Right lobe of liver (tissue), 6 donors: ENCODE data around the gene SAG. TPM values are rescaled to one million over a fixed set of nuclear protein-coding genes. Genes with fewer than 3 reads are reported as not detected.

Source experiments
- ATAC-seq, 4 donors: fragments of 200-7000 bp; cut with Tn5 transposase; one replicate each; pipeline ENCODE4 v1.9.1; 2020; ENCODE audit warnings: mild to moderate bottlenecking in 4 of 4, moderate library complexity in 4 of 4
- DNase-seq, 3 donors: peaks; one replicate each; pipeline ENCODE4 v3.0.0-alpha.2; 2020
- H3K27ac ChIP-seq, 3 donors: fragments of 200-600 bp; one replicate each; pipeline ENCODE4 v1.8.0; 2022
- H3K27me3 ChIP-seq, 2 donors: fragments of 200-600 bp; one replicate each; pipeline ENCODE4 v1.8.0; 2022
- H3K36me3 ChIP-seq, 4 donors: fragments of 200-600 bp; sonication (generic) in 1 of 4; one replicate each; pipeline versions ENCODE4 v1.5.1 to v1.8.0; 2017 to 2022; ENCODE audit warnings: control low read depth in 1 of 4
- H3K4me1 ChIP-seq, 4 donors: fragments of 200-600 bp; sonication (generic) in 1 of 4; one replicate each; pipeline versions ENCODE4 v1.5.1 to v1.8.0; 2017 to 2022; ENCODE audit warnings: control low read depth in 1 of 4
- H3K4me3 ChIP-seq, 3 donors: fragments of 200-600 bp; one replicate each; pipeline ENCODE4 v1.8.0; 2022
- H3K9me3 ChIP-seq, 4 donors: fragments of 200-600 bp; sonication (generic) in 1 of 4; one replicate each; pipeline versions ENCODE4 v1.5.1 to v1.8.0; 2017 to 2022; ENCODE audit warnings: control low read depth in 1 of 4
- POLR2A ChIP-seq: fragments of 450-650 bp; IDR thresholded peaks from one replicate; pipeline ENCODE4 v1.6.1; 2017; ENCODE audit warnings: antibody characterized with exemption, mild to moderate bottlenecking
- WGBS: methylation state at CpG from one replicate; pipeline ENCODE4 v1.1.6; 2018; ENCODE audit warnings: low coverage, low lambda C conversion rate; ENCODE audit not compliant: insufficient coverage; ENCODE audit errors: missing lambda C conversion rate; 5-methylcytosine and 5-hydroxymethylcytosine counted together
- intact Hi-C, 2 donors: fragments of 100-400 bp; cut with DNase I; formaldehyde crosslinking; loops; one replicate each; pipeline versions ENCODE4 v1.11.2 to v1.14.1; 2022
- total RNA-seq, 6 experiments: library from RNA; depleted of rRNA in 2 of 6; stranded (reverse); fragments of >200 nt in 2 of 6; fragmentation: NEBNext Ultra II Directional in 3 of 6; extraction: Animal tissue kit (Norgen Biotek cat#: 25700) in 3 of 6; gene quantifications; one replicate each; pipeline versions ENCODE4 v1.1.0 to v1.2.4, GENCODE V29; 2016 to 2023
- TF ChIP-seq, protein P1 (sequence below), 4 donors: fragments of 200-600 bp in 3 of 4; fragments of 450-650 bp in 1 of 4; IDR thresholded peaks; one replicate each; pipeline versions ENCODE4 v1.5.1 to v1.8.0; 2016 to 2022; ENCODE audit warnings: antibody characterized with exemption in 4 of 4, mild to moderate bottlenecking in 2 of 4
- donor health status: DM: no; HTN: yes; CAD: no.
- donor health status: DM: no; HTN: no; CAD: no.
- donor health status: DM: no; HTN: no; CAD: no.
- donor health status: DM: no; HTN: yes; CAD: no.
- donor health status: DM: no; HTN: yes; CAD: no.

SAG gene
- total RNA-seq, 6 experiments from 2014 or later: not detected

DNA sequence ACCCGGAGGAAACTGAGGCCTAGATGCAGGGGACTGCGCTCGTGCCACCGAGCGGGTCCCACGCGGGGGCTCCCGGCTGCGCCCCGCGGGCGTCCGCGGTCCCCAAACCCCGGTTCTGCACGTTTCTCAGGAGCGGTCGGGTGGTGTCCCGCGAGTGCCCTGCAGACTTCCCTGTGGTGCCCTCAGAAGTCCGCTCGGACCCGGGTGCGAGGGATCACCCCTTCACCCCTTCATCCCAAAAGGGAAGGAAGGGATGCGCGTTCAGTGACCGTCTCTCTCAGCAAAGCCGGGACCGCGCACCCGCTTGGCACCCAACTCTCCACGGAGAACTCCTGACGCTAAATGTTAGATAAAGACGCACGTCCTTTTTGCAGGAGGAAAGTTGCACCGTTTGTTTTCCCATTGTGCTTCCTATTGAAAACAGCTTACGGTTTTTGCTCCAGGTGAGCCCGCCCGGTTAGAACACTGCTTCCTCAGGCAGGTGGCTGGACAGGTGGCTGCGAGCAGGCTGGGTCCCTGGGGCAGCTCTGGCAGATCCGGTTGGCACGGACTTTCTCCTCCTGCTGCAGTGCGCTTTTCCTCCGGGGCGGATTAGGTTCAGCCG lies 47.5 kb downstream of the SAG start:
- Histone ChIP-seq H3K9me3 (no peaks in the 10 kb centered on the region), H3K27ac (no peak overlapping the region), H3K27me3 (no peaks in the 10 kb centered on the region), H3K4me1 (peaks cover 0 to 15% (median 9%) of the 10 kb centered on the region in 4 donors), H3K4me3 (peak overlapping the region; percentile 62 to 67 (median 62)), H3K36me3 (no peaks in the 10 kb centered on the region)
- ATAC-seq (peak in 3 of 4 donors; percentile 5 to 20 (median 6)), DNase-seq (peak in 2 of 3 donors; percentile 50 to 67)
- WGBS: 18% methylated on average over 3 of the region's 46 CpGs
- intact Hi-C loops: no loop called here
- TF ChIP-seq, protein P1, sequence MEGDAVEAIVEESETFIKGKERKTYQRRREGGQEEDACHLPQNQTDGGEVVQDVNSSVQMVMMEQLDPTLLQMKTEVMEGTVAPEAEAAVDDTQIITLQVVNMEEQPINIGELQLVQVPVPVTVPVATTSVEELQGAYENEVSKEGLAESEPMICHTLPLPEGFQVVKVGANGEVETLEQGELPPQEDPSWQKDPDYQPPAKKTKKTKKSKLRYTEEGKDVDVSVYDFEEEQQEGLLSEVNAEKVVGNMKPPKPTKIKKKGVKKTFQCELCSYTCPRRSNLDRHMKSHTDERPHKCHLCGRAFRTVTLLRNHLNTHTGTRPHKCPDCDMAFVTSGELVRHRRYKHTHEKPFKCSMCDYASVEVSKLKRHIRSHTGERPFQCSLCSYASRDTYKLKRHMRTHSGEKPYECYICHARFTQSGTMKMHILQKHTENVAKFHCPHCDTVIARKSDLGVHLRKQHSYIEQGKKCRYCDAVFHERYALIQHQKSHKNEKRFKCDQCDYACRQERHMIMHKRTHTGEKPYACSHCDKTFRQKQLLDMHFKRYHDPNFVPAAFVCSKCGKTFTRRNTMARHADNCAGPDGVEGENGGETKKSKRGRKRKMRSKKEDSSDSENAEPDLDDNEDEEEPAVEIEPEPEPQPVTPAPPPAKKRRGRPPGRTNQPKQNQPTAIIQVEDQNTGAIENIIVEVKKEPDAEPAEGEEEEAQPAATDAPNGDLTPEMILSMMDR (IDR thresholded peaks at IDR 0.05): no peak
- no peak for TF ChIP-seq POLR2A

DNA sequence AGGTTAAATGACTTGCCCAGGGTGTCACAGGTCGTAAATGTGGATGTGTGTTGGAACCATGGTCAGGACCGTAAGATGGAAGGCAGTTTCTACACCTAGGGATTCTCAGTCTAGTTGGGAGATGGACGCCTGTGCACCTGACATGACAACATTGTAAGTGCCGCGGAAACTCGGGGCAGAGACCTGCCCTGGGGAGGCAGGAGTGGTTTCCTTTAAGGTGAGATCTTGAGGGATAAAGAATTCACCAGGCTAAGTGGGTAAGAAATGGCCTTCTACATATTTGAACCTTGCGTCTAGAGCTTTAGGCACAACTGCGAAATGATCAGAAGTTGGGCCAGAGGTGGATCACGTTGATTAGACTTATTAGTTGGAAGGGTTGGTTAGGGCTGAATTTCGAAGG lies 48.3 kb downstream of the SAG start:
- Histone ChIP-seq H3K27me3 (no peaks in the 10 kb centered on the region), H3K4me1 (peaks cover 0 to 14% (median 8%) of the 10 kb centered on the region in 4 donors), H3K9me3 (no peaks in the 10 kb centered on the region), H3K4me3 (no peak overlapping the region), H3K27ac (no peak overlapping the region), H3K36me3 (no peaks in the 10 kb centered on the region)
- ATAC-seq: no peak
- TF ChIP-seq, protein P1 (IDR thresholded peaks at IDR 0.05): no peak
- no peak for TF ChIP-seq POLR2A
- intact Hi-C loops: no loop called here
- DNase-seq: no peak
- WGBS: 87% methylated on average over 10 of the region's 10 CpGs

DNA sequence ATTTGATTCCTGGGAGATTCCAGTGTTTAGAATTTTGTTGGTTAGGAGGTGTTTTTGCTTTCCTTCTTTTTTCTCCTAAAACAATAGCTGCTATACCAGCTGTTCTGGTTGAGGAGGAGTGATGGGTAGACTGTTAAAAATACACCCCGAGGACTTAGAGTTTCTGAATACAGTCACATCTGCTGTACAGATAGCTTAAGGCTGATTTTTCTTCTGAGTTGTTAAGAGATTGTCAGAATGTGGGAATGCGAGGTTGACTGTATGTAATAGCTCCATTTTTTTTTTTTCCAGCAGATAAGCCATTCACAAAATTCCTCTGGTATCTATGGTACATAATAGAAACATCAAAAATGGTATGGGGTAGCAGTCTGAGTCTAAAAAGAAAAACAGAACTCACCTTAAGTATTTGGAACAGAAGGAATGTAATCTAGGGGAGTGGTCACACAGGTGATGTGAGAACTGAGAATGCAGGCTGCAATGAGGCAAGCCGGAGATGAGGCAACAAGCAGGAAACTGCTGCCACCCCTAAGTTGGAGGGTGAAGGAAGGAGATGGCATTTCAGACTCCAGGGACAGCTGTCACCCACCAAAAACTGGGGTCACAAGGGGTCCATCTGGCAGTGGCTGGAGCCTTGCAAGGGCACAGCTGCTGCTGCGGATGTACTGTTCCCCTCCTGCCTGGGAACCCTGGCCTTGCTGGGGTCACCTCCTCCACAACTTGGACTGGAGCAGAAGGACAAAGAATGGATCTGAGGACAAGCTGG lies 49.1 kb downstream of the SAG start:
- TF ChIP-seq, protein P1 (IDR thresholded peaks at IDR 0.05): no peak
- no peak for TF ChIP-seq POLR2A
- 86% methylated on average over 3 of the region's 4 CpGs for WGBS
- no peak for ATAC-seq
- no peaks in the 10 kb centered on the region for H3K27me3 ChIP-seq
- peaks cover 0 to 14% (median 8%) of the 10 kb centered on the region in 4 donors for H3K4me1 ChIP-seq
- no peak for DNase-seq
- no peaks in the 10 kb centered on the region for H3K9me3 ChIP-seq
- H3K27ac ChIP-seq: no peak overlapping the region
- no peaks in the 10 kb centered on the region for H3K36me3 ChIP-seq
- no peak overlapping the region for H3K4me3 ChIP-seq
- intact Hi-C loops: no loop called here

DNA sequence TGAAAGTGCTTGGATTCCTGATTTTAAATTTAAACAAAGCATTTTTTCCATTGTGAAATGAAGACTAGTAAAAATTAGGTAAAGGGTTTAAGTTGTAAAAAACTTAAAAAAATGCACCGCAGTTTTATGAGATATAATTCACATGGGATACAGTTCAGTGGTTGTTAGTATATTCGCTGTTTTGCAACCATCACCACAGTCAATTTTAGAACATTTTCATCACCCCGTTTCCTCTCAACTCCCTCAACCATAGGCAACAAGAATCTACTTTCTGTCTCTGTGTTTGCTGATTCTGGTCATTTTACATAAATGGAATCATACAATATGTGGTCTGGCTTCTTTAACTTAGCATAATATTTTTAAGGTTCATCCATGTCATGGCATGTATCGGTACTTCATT lies 50.7 kb downstream of the SAG start:
- H3K27me3 ChIP-seq: no peaks in the 10 kb centered on the region
- DNase-seq: no peak
- H3K36me3 ChIP-seq: no peaks in the 10 kb centered on the region
- no peak overlapping the region for H3K27ac ChIP-seq
- H3K4me3 ChIP-seq: no peak overlapping the region
- WGBS: 67% methylated on average over 4 of the region's 4 CpGs
- peaks cover 0 to 7% (median 5%) of the 10 kb centered on the region in 4 donors for H3K4me1 ChIP-seq
- no peak for ATAC-seq
- no peak for TF ChIP-seq POLR2A
- TF ChIP-seq, protein P1 (IDR thresholded peaks at IDR 0.05): no peak
- H3K9me3 ChIP-seq: no peaks in the 10 kb centered on the region
- intact Hi-C loops: no loop called here
